ENCODE measurements around the gene SLC35E4.
"Not testable (repeated sequence)": the region's sequence is repeated elsewhere in the genome, so short reads cannot be mapped to it uniquely, and the experiment has no call there.

Gene SLC35E4

DNA sequence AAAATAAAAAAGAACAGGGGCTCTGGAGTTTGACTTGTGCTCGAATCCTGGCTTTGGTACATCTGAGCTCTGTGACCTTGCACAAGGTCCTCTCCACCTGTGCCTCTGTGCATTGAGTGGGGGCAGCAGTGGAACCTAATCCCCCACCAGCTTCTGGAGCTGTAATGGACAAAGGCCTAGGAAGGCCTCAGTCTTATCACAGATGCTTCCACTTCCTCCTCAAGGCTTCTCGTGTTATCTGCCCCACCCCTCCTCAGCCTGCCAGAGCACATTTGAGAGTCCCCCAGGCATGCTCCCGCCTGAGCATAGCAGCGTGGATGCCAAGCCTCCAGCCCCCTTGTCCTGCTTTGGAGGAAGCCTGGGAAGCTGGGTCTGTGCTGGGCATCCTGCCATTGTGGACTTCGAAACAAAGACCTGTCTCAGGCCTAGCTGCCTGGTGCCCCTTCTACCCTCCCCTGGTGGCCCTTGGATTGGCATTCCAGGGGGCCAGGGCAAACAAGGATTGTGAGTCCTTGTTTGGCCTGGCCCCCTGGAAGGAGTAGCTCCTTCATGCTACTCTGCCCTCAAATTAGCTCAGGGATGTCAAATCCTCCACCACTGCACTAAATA lies 15.0 kb downstream of the SLC35E4 start:
- no peak for DNase-seq (ENCODE audit: low read depth)

DNA sequence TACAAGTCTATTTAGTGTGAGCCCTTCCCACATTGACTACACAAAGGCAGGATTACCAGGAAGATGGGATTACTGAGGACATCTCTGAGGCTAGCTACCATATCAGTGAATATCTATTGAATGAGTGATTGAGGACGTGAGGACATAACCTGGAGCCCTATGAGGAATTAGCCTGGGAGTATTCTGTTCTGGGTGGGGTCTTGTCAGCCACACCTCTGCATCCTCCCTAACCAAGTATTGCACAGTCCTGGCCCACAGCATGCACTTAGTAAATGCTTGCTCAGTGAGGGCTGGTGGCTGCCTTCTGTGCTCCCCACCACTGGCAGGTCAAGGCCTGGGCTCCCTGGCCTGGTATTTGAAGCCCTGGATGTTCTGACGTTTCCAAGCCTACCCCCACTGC lies 17.3 kb downstream of the SLC35E4 start:
- no peak for DNase-seq (ENCODE audit: low read depth)

- DNase-seq (ENCODE audit: low read depth) = no peak
Measured at GRCh38 chr22:30654361-30654760, 18.8 kb downstream of the SLC35E4 start.

DNA sequence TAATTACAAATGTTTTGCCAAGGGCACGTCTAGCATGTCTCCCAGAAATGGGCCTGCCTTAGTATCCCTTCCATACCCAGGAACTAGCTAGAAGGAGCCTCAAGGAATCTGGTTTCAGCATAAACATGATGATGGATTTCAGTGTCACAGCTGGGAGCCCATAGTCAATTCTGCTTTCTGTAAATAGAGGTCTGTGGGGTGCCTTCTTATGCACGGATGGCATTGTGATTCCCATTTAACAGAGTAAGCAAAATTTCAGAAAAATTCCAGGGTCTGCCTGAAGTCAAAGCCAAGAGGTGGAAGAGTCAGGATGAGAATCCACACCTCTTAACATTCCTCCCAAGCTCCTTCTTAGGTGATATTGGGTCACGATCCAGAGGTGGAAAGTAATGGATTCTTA lies 20.0 kb downstream of the SLC35E4 start:
- DNase-seq (ENCODE audit: low read depth) = no peak

- no peak for DNase-seq (ENCODE audit: low read depth)
Measured at GRCh38 chr22:30662040-30662439, 26.5 kb downstream of the SLC35E4 start.

DNA sequence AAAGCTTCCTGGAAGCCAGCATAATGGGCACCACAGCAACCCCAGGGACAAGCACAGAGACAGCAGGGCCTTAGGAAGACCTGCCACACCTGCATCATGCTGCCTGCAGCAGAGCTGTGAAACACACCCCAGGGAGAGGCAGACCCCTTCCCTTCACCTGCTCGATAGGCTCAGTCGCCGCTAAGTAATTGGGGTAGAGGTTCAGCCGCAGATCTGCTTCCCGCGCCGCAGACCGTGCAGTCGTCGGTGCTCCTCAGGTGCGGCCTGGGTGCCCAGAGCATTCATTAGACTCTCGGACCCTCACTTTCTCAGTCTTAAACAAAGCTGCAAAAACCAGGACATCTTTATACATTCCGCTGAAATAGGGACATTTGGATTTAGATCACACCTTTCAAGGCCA lies 29.2 kb downstream of the SLC35E4 start:
- no peak for DNase-seq (ENCODE audit: low read depth)

- no peak for DNase-seq (ENCODE audit: low read depth)
Measured at GRCh38 chr22:30665266-30665665, 29.7 kb downstream of the SLC35E4 start.

DNA sequence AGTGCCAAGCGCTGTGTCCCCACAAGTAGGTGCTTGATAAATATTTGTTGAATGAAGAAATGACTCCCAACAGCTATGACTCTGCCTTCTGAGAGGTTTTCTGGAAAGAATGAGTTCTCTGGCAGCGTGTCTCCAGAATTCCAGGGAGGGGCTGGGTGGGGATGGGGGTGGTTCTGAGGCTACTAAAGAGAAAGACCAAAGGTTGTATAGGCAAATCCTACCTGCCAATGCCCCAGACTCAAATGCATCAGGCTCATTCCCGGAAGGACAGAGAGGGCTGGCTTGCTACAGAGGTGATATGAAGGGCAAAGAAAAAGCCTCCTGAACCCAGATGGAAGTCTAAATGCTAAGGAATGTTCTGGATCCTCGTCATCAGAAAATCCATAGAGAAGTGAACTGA lies 30.2 kb downstream of the SLC35E4 start:
- no peak for DNase-seq (ENCODE audit: low read depth)

DNA sequence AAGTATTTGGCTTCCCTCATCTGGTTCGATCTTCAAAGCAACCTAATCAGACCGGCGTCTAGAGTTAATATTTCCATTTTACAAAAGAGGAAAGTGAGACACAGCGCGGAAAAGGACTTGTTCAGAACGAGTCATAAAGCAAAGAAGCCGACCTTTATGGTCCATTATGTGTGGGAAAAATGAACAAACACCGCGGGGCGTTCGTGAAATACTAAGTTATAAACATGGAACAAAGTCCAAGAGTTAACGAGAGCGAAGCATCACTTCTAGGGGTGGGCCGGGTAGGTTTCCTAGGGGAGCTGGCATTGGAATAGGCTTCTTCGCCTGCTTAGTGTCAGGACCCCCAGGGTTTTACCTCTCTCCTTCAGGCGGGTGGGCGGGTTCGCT lies 31.5 kb downstream of the SLC35E4 start:
- DNase-seq (ENCODE audit: low read depth) = no peak

GRCh38 chr22:30667494-30668385 lies 32.2 kb downstream of the SLC35E4 start, which contains the start of gene DUSP18:
Gene DUSP18 (minus strand): TSS chr22:30667875. CDS start chr22:30664003, 3,872 bp downstream.
- peak; percentile 88 for DNase-seq (ENCODE audit: low read depth)

DNA sequence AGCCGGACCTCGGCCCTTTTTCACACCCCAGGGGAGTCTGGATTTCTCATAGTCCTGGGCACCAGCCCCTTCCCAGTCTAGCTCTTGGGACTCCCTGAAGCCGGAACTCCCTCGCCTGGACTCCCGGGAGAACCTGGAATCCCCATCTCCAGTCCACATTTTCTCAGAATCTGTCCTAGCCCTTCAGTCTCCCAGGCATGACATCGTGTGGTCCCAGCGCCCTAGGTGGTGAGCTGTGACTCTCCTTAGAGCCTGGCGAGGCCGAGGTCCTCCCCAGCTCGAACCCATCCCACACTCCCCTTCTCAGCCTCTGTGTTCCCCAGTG lies 32.8 kb downstream of the SLC35E4 start:
- no peak for DNase-seq (ENCODE audit: low read depth)

- DNase-seq (ENCODE audit: low read depth) = no peak
Measured at GRCh38 chr22:30671071-30671470, 35.5 kb downstream of the SLC35E4 start.

GRCh38 chr22:30673136-30673535 lies 37.6 kb downstream of the SLC35E4 start:
- no peak for DNase-seq (ENCODE audit: low read depth)

GRCh38 chr22:30674482-30674881 lies 38.9 kb downstream of the SLC35E4 start:
- no peak for DNase-seq (ENCODE audit: low read depth)

- DNase-seq (ENCODE audit: low read depth) = no peak
Measured at GRCh38 chr22:30675436-30675835, 39.9 kb downstream of the SLC35E4 start.

DNA sequence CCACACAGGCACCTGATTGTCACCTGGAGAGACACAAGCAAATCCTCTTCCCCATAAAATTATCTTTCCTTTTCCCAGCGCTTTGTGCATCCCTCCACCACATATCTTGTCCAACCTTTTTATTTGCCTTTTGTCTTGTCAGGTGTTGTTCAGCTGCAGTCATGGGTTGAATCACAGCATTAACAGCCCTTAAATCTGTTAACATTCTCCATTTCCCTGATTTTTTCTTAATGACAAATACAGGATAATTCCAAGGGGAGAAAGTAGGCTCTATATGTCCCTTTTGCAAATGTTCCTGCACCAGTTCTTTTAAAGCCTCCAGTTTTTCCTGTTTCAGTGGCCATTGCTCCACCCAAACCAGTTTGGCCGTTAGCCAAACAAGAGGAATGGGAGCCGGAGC lies 41.0 kb downstream of the SLC35E4 start:
- DNase-seq (ENCODE audit: low read depth) = not testable (repeated sequence)

GRCh38 chr22:30679895-30680690 lies 44.5 kb downstream of the SLC35E4 start:
- not testable (repeated sequence) for DNase-seq (ENCODE audit: low read depth)

- no peak for DNase-seq (ENCODE audit: low read depth)
Measured at GRCh38 chr22:30680991-30681770, 45.6 kb downstream of the SLC35E4 start.

GRCh38 chr22:30681831-30682230 lies 46.2 kb downstream of the SLC35E4 start:
- DNase-seq (ENCODE audit: low read depth) = no peak

DNA sequence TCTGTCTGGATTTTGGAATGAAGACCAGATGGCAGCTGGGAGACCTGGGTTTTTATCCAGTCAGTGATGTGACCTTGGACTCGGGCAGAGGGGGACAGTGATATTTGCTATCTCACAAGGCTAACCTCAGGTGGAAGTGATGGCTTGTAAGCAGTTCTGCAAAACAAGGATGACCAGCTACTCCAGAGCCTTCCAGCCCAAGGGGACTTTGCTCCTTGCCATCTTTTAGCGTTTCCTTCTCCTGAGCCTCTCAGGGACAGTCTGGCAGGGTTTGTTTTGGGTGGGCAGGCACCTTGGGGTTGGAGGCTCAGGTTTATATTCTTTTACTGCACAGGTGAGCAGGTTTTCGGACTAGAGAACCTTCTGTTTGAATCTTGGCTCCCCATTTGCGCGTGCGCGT lies 49.6 kb downstream of the SLC35E4 start:
- DNase-seq (ENCODE audit: low read depth) = no peak

- no peak for DNase-seq (ENCODE audit: low read depth)
Measured at GRCh38 chr22:30687358-30687757, 51.8 kb downstream of the SLC35E4 start.

- DNase-seq (ENCODE audit: low read depth) = no peak
Measured at GRCh38 chr22:30689622-30690021, 54.0 kb downstream of the SLC35E4 start.
